Adrenal gland (tissue), 5 donors: ENCODE results near the gene RASSF5.

Source experiments
- CTCF ChIP-seq, 6 experiments: fragments of 450-650 bp in 4 of 6; fragments of 200-600 bp in 2 of 6; sonication (generic) in 1 of 6; IDR thresholded peaks; 1 replicate in 5 of 6; 2 replicates in 1 of 6; pipeline versions ENCODE4 v1.5.1 to v1.8.0; 2016 to 2021; ENCODE audit warnings: antibody characterized with exemption in 6 of 6, mild to moderate bottlenecking in 2 of 6, moderate library complexity in 1 of 6
- POLR2A ChIP-seq, 2 donors: fragments of 450-650 bp; IDR thresholded peaks; one replicate each; pipeline ENCODE4 v1.6.1; 2017; ENCODE audit warnings: antibody characterized with exemption in 2 of 2, mild to moderate bottlenecking in 2 of 2, moderate library complexity in 1 of 2
- donor health status: DM: no; HTN: no; CAD: no.

GRCh38 chr1:206498685-206499084 is 8.6 kb upstream of the RASSF5 start:
- TF ChIP-seq CTCF (IDR thresholded peaks at IDR 0.05): no peak
- no peak for TF ChIP-seq POLR2A (IDR thresholded peaks at IDR 0.05)
